Karpas-422 (cell line): ENCODE data around the gene CHI3L2. TPM values are rescaled to one million over a fixed set of nuclear protein-coding genes. Genes with fewer than 3 reads are reported as not detected.

Source experiments
- DNase-seq: peaks from one replicate; pipeline ENCODE4 v3.0.0-alpha.2; 2015
- H2AFZ ChIP-seq: fragments of 200-600 bp; sonication (generic); 2 replicates; pipeline ENCODE4 v1.6.1; 2014; ENCODE audit warnings: antibody characterized with exemption, low read length, mixed read lengths
- H3K27ac ChIP-seq: fragments of 200-600 bp; sonication (generic); 2 replicates; pipeline ENCODE4 v1.5.1; 2014; ENCODE audit warnings: mild to moderate bottlenecking, low read length, moderate library complexity
- H3K27me3 ChIP-seq: fragments of 200-600 bp; sonication (generic); 2 replicates; pipeline ENCODE4 v1.6.1; 2014; ENCODE audit warnings: low read length, mixed read lengths
- H3K36me3 ChIP-seq: fragments of 200-600 bp; sonication (generic); 2 replicates; pipeline ENCODE4 v1.6.1; 2014; ENCODE audit warnings: low read length, mixed read lengths; ENCODE audit not compliant: insufficient read depth
- H3K4me1 ChIP-seq: fragments of 200-600 bp; sonication (generic); 2 replicates; pipeline ENCODE4 v1.6.1; 2014; ENCODE audit warnings: mild to moderate bottlenecking, low read length, mixed read lengths
- H3K4me2 ChIP-seq: fragments of 200-600 bp; sonication (generic); 2 replicates; pipeline ENCODE4 v1.6.1; 2014; ENCODE audit warnings: low read length, low read depth, mild to moderate bottlenecking; ENCODE audit not compliant: poor library complexity, severe bottlenecking
- H3K4me3 ChIP-seq: fragments of 200-600 bp; sonication (generic); 2 replicates; pipeline ENCODE4 v1.5.1; 2014; ENCODE audit warnings: mild to moderate bottlenecking, antibody characterized with exemption, low read length, mixed read lengths
- H3K79me2 ChIP-seq: fragments of 200-600 bp; sonication (generic); 2 replicates; pipeline ENCODE4 v1.6.1; 2014; ENCODE audit warnings: mild to moderate bottlenecking, low read length, mixed read lengths
- H3K9ac ChIP-seq: fragments of 200-600 bp; sonication (generic); 2 replicates; pipeline ENCODE4 v1.6.0; 2014; ENCODE audit warnings: low read length
- H3K9me2 ChIP-seq: fragments of 200-600 bp; sonication (generic), shearing (Covaris generic); replicated peaks from 2 replicates; pipeline ENCODE4 v1.6.0; 2014; ENCODE audit warnings: mild to moderate bottlenecking, low read length, moderate library complexity; ENCODE audit not compliant: insufficient read depth
- H3K9me3 ChIP-seq: fragments of 300-700, 200-600 bp; sonication (generic); 2 replicates; pipeline ENCODE4 v1.6.1; 2014; ENCODE audit warnings: low read length, mixed read lengths
- H4K20me1 ChIP-seq: fragments of 200-600 bp; sonication (generic); 2 replicates; pipeline ENCODE4 v1.6.1; 2014; ENCODE audit warnings: mild to moderate bottlenecking, antibody characterized with exemption, low read length, low read depth; ENCODE audit not compliant: insufficient read depth
- total RNA-seq: library from RNA; depleted of rRNA; stranded (reverse); fragments of >200 nt; shearing (Covaris generic); gene quantifications from 2 replicates; pipeline ENCODE4 v1.2.3, GENCODE V29; 2014; ENCODE audit warnings: low replicate concordance

The CHI3L2 gene
- total RNA-seq, 1 experiment from 2014 or later, result not detected

GRCh38 chr1:111228748-111229126 is 1.2 kb downstream of the CHI3L2 start:
- Histone ChIP-seq H3K36me3 (no peaks in the 10 kb centered on the region), H3K27me3 (no peaks in the 10 kb centered on the region), H3K27ac (no peak overlapping the region), H3K4me2 (no peak overlapping the region), H4K20me1 (no peaks in the 10 kb centered on the region), H3K9me3 (no peaks in the 10 kb centered on the region), H3K9me2 (no peaks in the 10 kb centered on the region), H3K79me2 (no peaks in the 10 kb centered on the region), H3K4me3 (no peak overlapping the region), H3K9ac (no peak overlapping the region), H2AFZ (no peak overlapping the region), H3K4me1 (no peaks in the 10 kb centered on the region)
- DNase-seq, result no peak

GRCh38 chr1:111232134-111232533 is 4.6 kb downstream of the CHI3L2 start:
- no peaks in the 10 kb centered on the region for H3K4me1 ChIP-seq
- H2AFZ ChIP-seq, result no peak overlapping the region
- H3K4me2 ChIP-seq, result no peak overlapping the region
- H3K9me2 ChIP-seq, result no peaks in the 10 kb centered on the region
- H3K27me3 ChIP-seq, result no peaks in the 10 kb centered on the region
- H4K20me1 ChIP-seq, result no peaks in the 10 kb centered on the region
- no peaks in the 10 kb centered on the region for H3K36me3 ChIP-seq
- no peak overlapping the region for H3K4me3 ChIP-seq
- no peaks in the 10 kb centered on the region for H3K79me2 ChIP-seq
- no peak for DNase-seq
- H3K9me3 ChIP-seq, result no peaks in the 10 kb centered on the region
- H3K9ac ChIP-seq, result no peak overlapping the region
- H3K27ac ChIP-seq, result no peak overlapping the region

DNA sequence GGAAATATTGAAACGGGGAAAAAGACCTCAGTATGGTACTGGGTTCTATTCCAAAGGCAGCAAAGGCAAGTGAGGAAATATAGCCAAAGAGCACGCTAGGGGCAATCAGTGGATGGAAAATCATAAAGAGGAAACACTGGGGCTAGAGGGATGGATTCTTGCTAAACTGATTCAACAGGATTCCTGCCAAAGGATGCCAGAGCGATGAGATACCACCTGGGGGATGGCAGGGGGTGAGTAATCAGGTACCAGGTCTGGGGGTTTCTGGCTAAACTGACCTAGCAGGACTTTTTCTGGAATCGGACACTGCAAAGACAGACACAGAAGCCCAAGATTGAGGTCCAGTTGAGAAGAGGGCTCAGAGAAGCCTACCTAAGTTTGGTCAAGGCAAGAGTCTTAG is 6.7 kb downstream of the CHI3L2 start:
- Histone ChIP-seq H3K4me2 (no peak overlapping the region), H3K9me2 (no peaks in the 10 kb centered on the region), H3K27me3 (no peaks in the 10 kb centered on the region), H3K9ac (no peak overlapping the region), H3K4me3 (no peak overlapping the region), H3K4me1 (no peaks in the 10 kb centered on the region), H4K20me1 (no peaks in the 10 kb centered on the region), H3K9me3 (no peaks in the 10 kb centered on the region), H2AFZ (no peak overlapping the region), H3K79me2 (no peaks in the 10 kb centered on the region), H3K27ac (no peak overlapping the region), H3K36me3 (no peaks in the 10 kb centered on the region)
- no peak for DNase-seq

DNA sequence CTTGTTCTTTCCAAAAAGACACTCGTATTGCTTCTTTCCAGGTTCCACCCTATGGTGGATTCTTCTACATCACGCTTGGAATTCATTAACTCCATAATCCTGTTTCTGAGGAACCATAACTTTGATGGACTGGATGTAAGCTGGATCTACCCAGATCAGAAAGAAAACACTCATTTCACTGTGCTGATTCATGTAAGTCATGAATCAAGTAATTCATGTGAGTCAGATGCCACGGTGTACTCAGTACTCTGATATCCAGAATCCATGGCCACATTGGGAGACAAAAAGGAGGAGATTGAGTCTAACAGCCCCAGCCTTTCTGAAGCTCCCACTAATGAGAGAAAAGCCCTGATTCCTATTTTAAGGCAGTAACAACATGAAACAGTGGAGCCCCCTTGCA is 7.4 kb downstream of the CHI3L2 start:
- no peak overlapping the region for H2AFZ ChIP-seq
- no peak overlapping the region for H3K4me2 ChIP-seq
- DNase-seq, result no peak
- no peaks in the 10 kb centered on the region for H3K9me3 ChIP-seq
- no peaks in the 10 kb centered on the region for H3K4me1 ChIP-seq
- H3K9ac ChIP-seq, result no peak overlapping the region
- no peak overlapping the region for H3K4me3 ChIP-seq
- H3K79me2 ChIP-seq, result no peaks in the 10 kb centered on the region
- no peaks in the 10 kb centered on the region for H4K20me1 ChIP-seq
- H3K27me3 ChIP-seq, result no peaks in the 10 kb centered on the region
- no peaks in the 10 kb centered on the region for H3K36me3 ChIP-seq
- no peaks in the 10 kb centered on the region for H3K9me2 ChIP-seq
- H3K27ac ChIP-seq, result no peak overlapping the region

DNA sequence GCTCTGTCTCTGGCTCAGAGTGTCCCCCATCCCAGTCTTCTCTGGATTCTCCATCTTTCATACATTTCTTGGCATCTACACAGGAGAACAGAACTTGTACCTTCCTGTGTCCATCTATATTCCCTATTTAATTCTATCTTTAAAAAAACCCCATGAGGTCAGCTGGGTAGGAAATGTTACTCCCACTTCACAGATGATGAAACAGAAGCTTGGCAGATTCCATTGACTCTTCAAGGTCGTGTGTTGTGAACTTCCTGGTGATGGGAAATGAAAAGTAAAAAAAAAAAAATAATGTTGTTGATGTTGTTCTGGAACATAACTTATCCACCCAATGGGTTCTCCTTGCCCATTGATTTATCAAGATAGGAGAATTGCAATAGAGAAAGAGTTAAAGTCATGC is 8.9 kb downstream of the CHI3L2 start:
- H3K4me2 ChIP-seq, result no peak overlapping the region
- H3K9ac ChIP-seq, result no peak overlapping the region
- H3K4me1 ChIP-seq, result no peaks in the 10 kb centered on the region
- H2AFZ ChIP-seq, result no peak overlapping the region
- no peaks in the 10 kb centered on the region for H3K79me2 ChIP-seq
- no peaks in the 10 kb centered on the region for H3K9me3 ChIP-seq
- DNase-seq, result no peak
- no peak overlapping the region for H3K27ac ChIP-seq
- H4K20me1 ChIP-seq, result no peaks in the 10 kb centered on the region
- no peak overlapping the region for H3K4me3 ChIP-seq
- H3K36me3 ChIP-seq, result no peaks in the 10 kb centered on the region
- no peaks in the 10 kb centered on the region for H3K9me2 ChIP-seq
- H3K27me3 ChIP-seq, result no peaks in the 10 kb centered on the region

DNA sequence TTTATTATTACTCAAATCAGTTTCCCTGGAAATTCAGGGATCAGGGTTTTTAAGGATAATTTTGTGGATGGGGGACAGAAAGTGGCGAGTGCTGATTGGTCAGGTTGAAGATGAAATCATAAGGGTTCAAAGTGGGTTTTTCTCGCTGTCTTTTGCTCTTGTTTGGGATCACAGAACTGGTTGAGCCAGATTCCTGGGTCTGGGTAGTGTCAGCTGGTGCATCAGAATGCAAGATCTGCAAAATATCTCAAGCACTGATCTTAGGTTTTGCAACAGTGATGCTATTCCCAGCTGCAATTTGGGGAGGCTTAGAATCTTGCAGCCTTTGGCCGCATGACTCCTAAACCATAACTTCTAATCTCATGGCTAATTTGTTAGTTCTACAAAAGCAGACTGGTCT is 9.3 kb downstream of the CHI3L2 start:
- Histone ChIP-seq H4K20me1 (no peaks in the 10 kb centered on the region), H3K27me3 (no peaks in the 10 kb centered on the region), H3K9me3 (no peaks in the 10 kb centered on the region), H3K4me2 (no peak overlapping the region), H2AFZ (no peak overlapping the region), H3K9me2 (no peaks in the 10 kb centered on the region), H3K4me1 (no peaks in the 10 kb centered on the region), H3K27ac (no peak overlapping the region), H3K9ac (no peak overlapping the region), H3K36me3 (no peaks in the 10 kb centered on the region), H3K79me2 (no peaks in the 10 kb centered on the region), H3K4me3 (no peak overlapping the region)
- DNase-seq, result no peak

DNA sequence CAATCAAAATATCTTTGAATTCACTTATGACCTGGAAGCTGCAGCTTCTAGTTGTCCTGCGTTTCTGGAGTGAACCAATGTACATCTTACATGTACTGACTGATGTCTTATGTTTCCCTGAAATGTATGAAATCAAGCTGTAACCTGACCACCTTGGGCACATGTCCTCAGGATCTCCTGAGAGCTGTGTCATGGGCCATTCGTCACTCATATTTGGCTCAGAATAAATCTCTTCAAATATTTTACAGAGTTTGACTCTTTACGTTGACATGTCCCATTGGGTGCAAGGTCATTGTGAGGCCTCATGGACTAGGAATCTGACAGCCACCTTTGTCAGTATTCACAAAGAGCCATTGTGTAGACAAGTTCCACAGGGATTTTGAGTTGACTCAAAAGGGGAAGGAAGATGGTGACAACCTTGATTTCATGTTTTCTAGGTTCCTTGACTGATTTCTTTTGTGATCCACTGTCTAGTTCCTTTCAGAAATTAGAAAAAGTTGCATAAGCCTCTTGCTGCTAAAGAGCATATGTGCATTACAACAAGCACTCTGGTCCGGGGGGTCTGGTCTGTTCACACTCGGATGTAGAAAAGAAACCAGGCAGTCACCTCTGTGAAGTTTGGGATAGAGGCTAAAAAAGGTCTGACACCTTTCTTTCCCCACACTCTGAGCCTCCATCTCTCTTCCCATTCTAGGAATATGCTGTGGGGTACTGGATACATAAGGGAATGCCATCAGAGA is 10.7 kb downstream of the CHI3L2 start:
- no peak overlapping the region for H3K4me3 ChIP-seq
- no peaks in the 10 kb centered on the region for H3K36me3 ChIP-seq
- DNase-seq, result no peak
- no peaks in the 10 kb centered on the region for H3K4me1 ChIP-seq
- H3K27ac ChIP-seq, result no peak overlapping the region
- no peaks in the 10 kb centered on the region for H3K9me2 ChIP-seq
- no peaks in the 10 kb centered on the region for H3K9me3 ChIP-seq
- H3K79me2 ChIP-seq, result no peaks in the 10 kb centered on the region
- H3K27me3 ChIP-seq, result no peaks in the 10 kb centered on the region
- no peaks in the 10 kb centered on the region for H4K20me1 ChIP-seq
- H2AFZ ChIP-seq, result no peak overlapping the region
- no peak overlapping the region for H3K4me2 ChIP-seq
- no peak overlapping the region for H3K9ac ChIP-seq

DNA sequence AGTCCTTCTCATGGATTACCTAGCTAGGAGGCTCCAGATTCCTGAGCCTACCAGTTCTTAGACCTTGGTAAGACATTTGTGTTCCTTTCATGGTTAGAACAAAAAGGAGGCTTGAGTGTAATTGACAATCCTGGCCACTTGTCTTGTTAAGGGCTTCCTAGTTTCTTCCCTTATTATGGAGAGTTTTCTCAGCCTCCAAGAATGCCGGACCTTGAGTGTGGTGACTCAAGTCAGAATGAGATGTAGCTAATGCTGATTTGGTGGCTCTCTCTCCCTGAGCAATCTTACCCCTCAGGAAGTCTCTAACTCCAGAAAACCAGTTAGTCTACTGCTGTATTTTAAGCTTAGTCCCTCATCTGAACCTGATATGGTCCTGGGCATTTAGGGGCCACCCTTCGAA is 14.3 kb downstream of the CHI3L2 start:
- Histone ChIP-seq H3K9me3 (no peaks in the 10 kb centered on the region), H3K79me2 (no peaks in the 10 kb centered on the region), H3K4me3 (no peak overlapping the region), H3K4me2 (no peak overlapping the region), H2AFZ (no peak overlapping the region), H3K27ac (no peak overlapping the region), H3K27me3 (no peaks in the 10 kb centered on the region), H3K36me3 (no peaks in the 10 kb centered on the region), H3K9ac (no peak overlapping the region), H4K20me1 (no peaks in the 10 kb centered on the region), H3K9me2 (no peaks in the 10 kb centered on the region), H3K4me1 (peaks cover 5% of the 10 kb centered on the region)
- no peak for DNase-seq
